Loucy (cell line): ENCODE results near the gene CAMK2A.

Experiments
- H2AFZ ChIP-seq: fragments of 200-600 bp; sonication (generic); 2 replicates; pipeline ENCODE4 v1.6.0; 2016; ENCODE audit warnings: antibody characterized with exemption, mild to moderate bottlenecking, low read length, moderate library complexity
- H3F3A ChIP-seq: fragments of 200-600 bp; 2 replicates; pipeline ENCODE4 v1.6.0; 2016; ENCODE audit warnings: antibody characterized with exemption, low read depth, mild to moderate bottlenecking
- H3K27me3 ChIP-seq: fragments of 200-600 bp; sonication (generic); 2 replicates; pipeline ENCODE4 v1.6.1; 2014; ENCODE audit warnings: low read length, mild to moderate bottlenecking; ENCODE audit not compliant: insufficient read depth, poor library complexity, severe bottlenecking
- H3K36me3 ChIP-seq: fragments of 200-600 bp; sonication (generic); 2 replicates; pipeline ENCODE4 v1.6.1; 2016; ENCODE audit warnings: low read length; ENCODE audit not compliant: insufficient read depth
- H3K4me1 ChIP-seq: fragments of 200-600 bp; sonication (generic); 2 replicates; pipeline ENCODE4 v1.5.1; 2014; ENCODE audit warnings: low read length, mild to moderate bottlenecking; ENCODE audit not compliant: insufficient read depth, poor library complexity, severe bottlenecking
- H3K4me2 ChIP-seq: fragments of 200-600 bp; sonication (generic); 2 replicates; pipeline ENCODE4 v1.6.0; 2014; ENCODE audit warnings: antibody characterized with exemption, low read length, low read depth, mild to moderate bottlenecking; ENCODE audit not compliant: poor library complexity, severe bottlenecking
- H3K4me3 ChIP-seq: fragments of 200-600 bp; sonication (generic); 2 replicates; pipeline ENCODE4 v1.5.1; 2014; ENCODE audit warnings: low read length, mild to moderate bottlenecking, mixed read lengths; ENCODE audit not compliant: poor library complexity, severe bottlenecking
- H3K79me2 ChIP-seq: fragments of 200-600 bp; sonication (generic); 2 replicates; pipeline ENCODE4 v1.6.1; 2014; ENCODE audit warnings: low read length; ENCODE audit not compliant: insufficient read depth
- H3K9ac ChIP-seq: fragments of 200-600 bp; sonication (generic); 2 replicates; pipeline ENCODE4 v1.6.0; 2014; ENCODE audit warnings: mild to moderate bottlenecking, low read depth, low read length, moderate library complexity; ENCODE audit not compliant: poor library complexity, severe bottlenecking
- H3K9me2 ChIP-seq: fragments of 200-600 bp; sonication (generic); replicated peaks from 2 replicates; pipeline ENCODE4 v1.6.1; 2016; ENCODE audit warnings: low read depth, low read length, mixed read lengths
- H3K9me3 ChIP-seq: fragments of 200-600 bp; sonication (generic); 2 replicates; pipeline ENCODE4 v1.6.1; 2014; ENCODE audit warnings: mild to moderate bottlenecking, antibody characterized with exemption, low read length, low read depth; ENCODE audit not compliant: insufficient read depth
- H4K20me1 ChIP-seq: fragments of 200-600 bp; sonication (generic); 2 replicates; pipeline ENCODE4 v1.6.0; 2014; ENCODE audit warnings: antibody characterized with exemption, low read length, mild to moderate bottlenecking; ENCODE audit not compliant: insufficient read depth, poor library complexity, severe bottlenecking
- EZH2phosphoT487 ChIP-seq: fragments of 200-600 bp; IDR thresholded peaks from 2 replicates; pipeline ENCODE4 v1.6.1; 2018; ENCODE audit warnings: antibody characterized with exemption, mild to moderate bottlenecking, moderate library complexity, borderline replicate concordance
- TF ChIP-seq, protein P1 (sequence below): fragments of 200-600 bp; sonication (generic); conservative IDR thresholded peaks from 2 replicates; pipeline ENCODE4 v1.5.1; 2014; ENCODE audit warnings: mild to moderate bottlenecking, antibody characterized with exemption, low read length

Gene CAMK2A

GRCh38 chr5:150242251-150242894 lies 47.2 kb downstream of the CAMK2A start:
- H3K9ac ChIP-seq, result no peak overlapping the region
- TF ChIP-seq, protein P1, sequence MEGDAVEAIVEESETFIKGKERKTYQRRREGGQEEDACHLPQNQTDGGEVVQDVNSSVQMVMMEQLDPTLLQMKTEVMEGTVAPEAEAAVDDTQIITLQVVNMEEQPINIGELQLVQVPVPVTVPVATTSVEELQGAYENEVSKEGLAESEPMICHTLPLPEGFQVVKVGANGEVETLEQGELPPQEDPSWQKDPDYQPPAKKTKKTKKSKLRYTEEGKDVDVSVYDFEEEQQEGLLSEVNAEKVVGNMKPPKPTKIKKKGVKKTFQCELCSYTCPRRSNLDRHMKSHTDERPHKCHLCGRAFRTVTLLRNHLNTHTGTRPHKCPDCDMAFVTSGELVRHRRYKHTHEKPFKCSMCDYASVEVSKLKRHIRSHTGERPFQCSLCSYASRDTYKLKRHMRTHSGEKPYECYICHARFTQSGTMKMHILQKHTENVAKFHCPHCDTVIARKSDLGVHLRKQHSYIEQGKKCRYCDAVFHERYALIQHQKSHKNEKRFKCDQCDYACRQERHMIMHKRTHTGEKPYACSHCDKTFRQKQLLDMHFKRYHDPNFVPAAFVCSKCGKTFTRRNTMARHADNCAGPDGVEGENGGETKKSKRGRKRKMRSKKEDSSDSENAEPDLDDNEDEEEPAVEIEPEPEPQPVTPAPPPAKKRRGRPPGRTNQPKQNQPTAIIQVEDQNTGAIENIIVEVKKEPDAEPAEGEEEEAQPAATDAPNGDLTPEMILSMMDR, result no peak
- no peak for TF ChIP-seq EZH2phosphoT487
- H3K9me2 ChIP-seq, result no peaks in the 10 kb centered on the region
- no peaks in the 10 kb centered on the region for H3K79me2 ChIP-seq
- no peaks in the 10 kb centered on the region for H3K4me1 ChIP-seq
- H3K36me3 ChIP-seq, result no peaks in the 10 kb centered on the region
- no peak overlapping the region for H3K4me3 ChIP-seq
- H3K9me3 ChIP-seq, result no peaks in the 10 kb centered on the region
- H4K20me1 ChIP-seq, result no peaks in the 10 kb centered on the region
- no peaks in the 10 kb centered on the region for H3K27me3 ChIP-seq
- H3F3A ChIP-seq, result no peaks in the 10 kb centered on the region
- no peak overlapping the region for H3K4me2 ChIP-seq
- no peak overlapping the region for H2AFZ ChIP-seq

- no peak for TF ChIP-seq EZH2phosphoT487
- TF ChIP-seq, protein P1, result no peak
- Histone ChIP-seq H3K9ac (no peak overlapping the region), H3K4me2 (no peak overlapping the region), H4K20me1 (no peaks in the 10 kb centered on the region), H3K4me3 (no peak overlapping the region), H3F3A (no peaks in the 10 kb centered on the region), H3K79me2 (no peaks in the 10 kb centered on the region), H3K9me3 (no peaks in the 10 kb centered on the region), H3K4me1 (no peaks in the 10 kb centered on the region), H3K9me2 (no peaks in the 10 kb centered on the region), H3K36me3 (no peaks in the 10 kb centered on the region), H3K27me3 (no peaks in the 10 kb centered on the region), H2AFZ (no peak overlapping the region)
Observed at GRCh38 chr5:150241298-150242160, 48.0 kb downstream of the CAMK2A start.

DNA sequence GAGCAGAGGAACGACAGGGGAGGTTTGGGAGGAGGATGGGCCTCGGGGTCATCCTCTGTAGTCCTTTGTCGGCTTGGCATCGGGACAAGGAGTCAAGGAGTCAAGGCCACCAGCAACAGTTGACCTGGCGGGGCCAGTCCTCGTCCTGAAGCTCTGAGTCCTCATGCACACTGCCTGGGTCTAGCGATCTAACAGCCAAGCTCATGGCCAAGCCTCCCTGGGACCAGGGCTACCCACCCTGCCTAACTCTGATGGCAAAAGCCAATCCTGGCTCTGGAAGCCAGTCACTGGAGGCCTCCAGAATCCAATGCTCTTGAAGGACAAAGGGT lies 49.8 kb downstream of the CAMK2A start:
- TF ChIP-seq EZH2phosphoT487, result no peak
- TF ChIP-seq, protein P1, result no peak
- Histone ChIP-seq H3K4me3 (no peak overlapping the region), H3K4me1 (no peaks in the 10 kb centered on the region), H2AFZ (no peak overlapping the region), H3K36me3 (no peaks in the 10 kb centered on the region), H3K4me2 (no peak overlapping the region), H3K9me2 (no peaks in the 10 kb centered on the region), H3K9ac (no peak overlapping the region), H4K20me1 (no peaks in the 10 kb centered on the region), H3F3A (no peaks in the 10 kb centered on the region), H3K27me3 (no peaks in the 10 kb centered on the region), H3K79me2 (no peaks in the 10 kb centered on the region), H3K9me3 (no peaks in the 10 kb centered on the region)
